ENCODE results near the gene ZNRF1. TPM values are rescaled to one million over a fixed set of nuclear protein-coding genes. Genes with fewer than 3 reads are reported as not detected.
"Not testable (repeated sequence)": the region's sequence is repeated elsewhere in the genome, so short reads cannot be mapped to it uniquely, and the experiment has no call there.

ZNRF1 gene
- total RNA-seq, 2 experiments from 2014 or later, result 40.9 to 45.6 TPM

GRCh38 chr16:75002474-75002873 lies 3.6 kb downstream of the ZNRF1 start:
- no peaks in the 10 kb centered on the region for H3K27me3 Mint-ChIP-seq
- H3K36me3 Mint-ChIP-seq, result peaks cover 7% of the 10 kb centered on the region
- no peak overlapping the region for H3K27ac Mint-ChIP-seq
- H3K4me1 Mint-ChIP-seq (ENCODE audit: low read depth), result peaks cover 44% of the 10 kb centered on the region
- H3K4me3 Mint-ChIP-seq, result no peak overlapping the region
- H3K9me3 Mint-ChIP-seq, result no peaks in the 10 kb centered on the region
- POLR2A ChIA-PET, result interaction anchor here (0.5 to 1.5 kb wide), 3 partner anchors 10 to 680 kb away, joined by 3 read pairs; no protein-coding TSS in a partner anchor
- no peak for DNase-seq
- intact Hi-C loops (cut with micrococcal nuclease), result no loop called here
- CTCF ChIA-PET, result interaction anchor here (1.1 to 2.0 kb wide), 4 partner anchors 107 to 231 kb away, joined by 3 to 6 read pairs (median 4); no protein-coding TSS in a partner anchor

GRCh38 chr16:75003931-75004330 lies 5.1 kb downstream of the ZNRF1 start:
- DNase-seq, result no peak
- Mint-ChIP-seq H3K36me3 (peaks cover 7% of the 10 kb centered on the region), H3K27me3 (no peaks in the 10 kb centered on the region), H3K4me3 (no peak overlapping the region), H3K27ac (no peak overlapping the region), H3K9me3 (no peaks in the 10 kb centered on the region), H3K4me1 (ENCODE audit: low read depth) (peaks cover 53% of the 10 kb centered on the region)
- ChIA-PET CTCF (interaction anchor here (2.0 kb wide), 1 partner anchor 107 kb away, joined by 5 read pairs; no protein-coding TSS in a partner anchor), POLR2A (interaction anchor here (0.6 to 1.3 kb wide), 2 partner anchors 8 to 104 kb away, joined by 3 read pairs; no protein-coding TSS in a partner anchor)
- intact Hi-C loops (cut with micrococcal nuclease), result no loop called here

GRCh38 chr16:75004460-75004859 lies 5.6 kb downstream of the ZNRF1 start:
- no peak for DNase-seq
- POLR2A ChIA-PET, result interaction anchor here (1.3 kb wide), 1 partner anchor 8 kb away, joined by 3 read pairs; no protein-coding TSS in a partner anchor
- Mint-ChIP-seq H3K4me1 (ENCODE audit: low read depth) (peaks cover 58% of the 10 kb centered on the region), H3K36me3 (peaks cover 7% of the 10 kb centered on the region), H3K27me3 (no peaks in the 10 kb centered on the region), H3K27ac (no peak overlapping the region), H3K9me3 (no peaks in the 10 kb centered on the region), H3K4me3 (no peak overlapping the region)
- CTCF ChIA-PET, result interaction anchor here (2.0 to 8.3 kb wide), 2 partner anchors 106 to 107 kb away, joined by 5 to 84 read pairs; no protein-coding TSS in a partner anchor
- intact Hi-C loops (cut with micrococcal nuclease), result no loop called here

- intact Hi-C loops (cut with micrococcal nuclease), result no loop called here
- CTCF ChIA-PET, result interaction anchor here (8.3 kb wide), 1 partner anchor 105 kb away, joined by 84 read pairs; no protein-coding TSS in a partner anchor
These were observed 6.9 kb downstream of the ZNRF1 start for GRCh38 chr16:75005697-75006096.

GRCh38 chr16:75007443-75007842 lies 8.6 kb downstream of the ZNRF1 start:
- Mint-ChIP-seq H3K9me3 (no peaks in the 10 kb centered on the region), H3K36me3 (peaks cover 3% of the 10 kb centered on the region), H3K27me3 (no peaks in the 10 kb centered on the region), H3K4me1 (ENCODE audit: low read depth) (peaks cover 60% of the 10 kb centered on the region), H3K27ac (no peak overlapping the region), H3K4me3 (no peak overlapping the region)
- CTCF ChIA-PET, result interaction anchor here (1.0 to 8.3 kb wide), 3 partner anchors 9 to 103 kb away, joined by 3 to 84 read pairs (median 5); partner anchors contain the start of gene ZNRF1
- DNase-seq, result no peak
- intact Hi-C loops (cut with micrococcal nuclease), result no loop called here
- POLR2A ChIA-PET, result interaction anchor here (0.6 to 1.2 kb wide), 2 partner anchors 104 to 642 kb away, joined by 3 to 4 read pairs; no protein-coding TSS in a partner anchor

More at GRCh38 chr16:75005697-75006096, 6.9 kb downstream of the ZNRF1 start:
- no peak for DNase-seq
- Mint-ChIP-seq H3K4me1 (ENCODE audit: low read depth) (peaks cover 58% of the 10 kb centered on the region), H3K36me3 (peaks cover 6% of the 10 kb centered on the region), H3K27me3 (no peaks in the 10 kb centered on the region), H3K27ac (no peak overlapping the region), H3K4me3 (no peak overlapping the region), H3K9me3 (no peaks in the 10 kb centered on the region)
- POLR2A ChIA-PET, result no interaction called here

- CTCF ChIA-PET, result interaction anchor here (0.9 to 8.3 kb wide), 5 partner anchors 9 to 111 kb away, joined by 3 to 84 read pairs (median 6); partner anchors contain the start of gene ZNRF1
- no peaks in the 10 kb centered on the region for H3K36me3 Mint-ChIP-seq
- intact Hi-C loops (cut with micrococcal nuclease), result loop anchor here (2.0 to 5.0 kb wide), 3 partner anchors 52 to 610 kb away; no protein-coding TSS in a partner anchor
- POLR2A ChIA-PET, result interaction anchor here (1.3 to 3.3 kb wide), 5 partner anchors 13 to 101 kb away, joined by 3 to 18 read pairs (median 13); no protein-coding TSS in a partner anchor
- H3K4me3 Mint-ChIP-seq, result no peak overlapping the region
- peak overlapping the region; percentile 38 for H3K27ac Mint-ChIP-seq
- H3K27me3 Mint-ChIP-seq, result no peaks in the 10 kb centered on the region
- DNase-seq, result peak; percentile 29
- peaks cover 55% of the 10 kb centered on the region for H3K4me1 Mint-ChIP-seq (ENCODE audit: low read depth)
- H3K9me3 Mint-ChIP-seq, result no peaks in the 10 kb centered on the region
These were observed 11.6 kb downstream of the ZNRF1 start for GRCh38 chr16:75010427-75010826.

GRCh38 chr16:75011634-75012307 lies 12.9 kb downstream of the ZNRF1 start:
- intact Hi-C loops (cut with micrococcal nuclease), result loop anchor here (1.0 to 5.0 kb wide), 8 partner anchors 12 to 609 kb away; no protein-coding TSS in a partner anchor
- DNase-seq, result peak; percentile 82
- H3K9me3 Mint-ChIP-seq, result no peaks in the 10 kb centered on the region
- ChIA-PET CTCF (interaction anchor here (1.5 to 8.3 kb wide), 6 partner anchors 10 to 110 kb away, joined by 4 to 84 read pairs (median 8); partner anchors contain the start of genes WDR59 and ZNRF1), POLR2A (interaction anchor here (0.7 to 3.3 kb wide), 13 partner anchors 8 to 100 kb away, joined by 3 to 18 read pairs (median 10); partner anchors contain the start of genes WDR59 and ZNRF1)
- H3K4me1 Mint-ChIP-seq (ENCODE audit: low read depth), result peaks cover 53% of the 10 kb centered on the region
- H3K27me3 Mint-ChIP-seq, result no peaks in the 10 kb centered on the region
- H3K36me3 Mint-ChIP-seq, result peaks cover 1% of the 10 kb centered on the region
- H3K27ac Mint-ChIP-seq, result peak overlapping the region; percentile 89
- peak overlapping the region; percentile 58 for H3K4me3 Mint-ChIP-seq

- peak; percentile 38 for DNase-seq
- CTCF ChIA-PET, result interaction anchor here (0.6 to 8.3 kb wide), 6 partner anchors 11 to 373 kb away, joined by 3 to 84 read pairs (median 6); partner anchors contain the start of genes WDR59 and ZNRF1
- peak overlapping the region; percentile 58 for H3K4me3 Mint-ChIP-seq
- no peaks in the 10 kb centered on the region for H3K27me3 Mint-ChIP-seq
- H3K36me3 Mint-ChIP-seq, result peaks cover 1% of the 10 kb centered on the region
- peak overlapping the region; percentile 89 for H3K27ac Mint-ChIP-seq
- POLR2A ChIA-PET, result interaction anchor here (0.7 to 3.3 kb wide), 13 partner anchors 9 to 99 kb away, joined by 3 to 18 read pairs (median 10); partner anchors contain the start of genes WDR59 and ZNRF1
- intact Hi-C loops (cut with micrococcal nuclease), result loop anchor here (1.0 to 5.0 kb wide), 7 partner anchors 11 to 97 kb away; no protein-coding TSS in a partner anchor
- H3K4me1 Mint-ChIP-seq (ENCODE audit: low read depth), result peaks cover 50% of the 10 kb centered on the region
- no peaks in the 10 kb centered on the region for H3K9me3 Mint-ChIP-seq
These were observed 13.7 kb downstream of the ZNRF1 start for GRCh38 chr16:75012380-75013081.

GRCh38 chr16:75013123-75013522 lies 14.3 kb downstream of the ZNRF1 start:
- peak overlapping the region; percentile 89 for H3K27ac Mint-ChIP-seq
- H3K27me3 Mint-ChIP-seq, H3K9me3 Mint-ChIP-seq, H3K36me3 Mint-ChIP-seq, DNase-seq: not testable (repeated sequence)
- intact Hi-C loops (cut with micrococcal nuclease), result loop anchor here (5.0 kb wide), 2 partner anchors 49 to 76 kb away; no protein-coding TSS in a partner anchor
- peak overlapping the region; percentile 20 for H3K4me3 Mint-ChIP-seq
- ChIA-PET CTCF (interaction anchor here (0.6 to 8.3 kb wide), 5 partner anchors 10 to 372 kb away, joined by 3 to 84 read pairs (median 9); partner anchors contain the start of genes WDR59 and ZNRF1), POLR2A (interaction anchor here (1.6 to 3.3 kb wide), 8 partner anchors 9 to 98 kb away, joined by 3 to 18 read pairs (median 10); partner anchors contain the start of gene WDR59)
- peaks cover 55% of the 10 kb centered on the region for H3K4me1 Mint-ChIP-seq (ENCODE audit: low read depth)

- peak overlapping the region; percentile 23 for H3K27ac Mint-ChIP-seq
- intact Hi-C loops (cut with micrococcal nuclease), result loop anchor here (5.0 kb wide), 2 partner anchors 48 to 77 kb away; no protein-coding TSS in a partner anchor
These were observed 15.5 kb downstream of the ZNRF1 start for GRCh38 chr16:75014318-75014717.

More at GRCh38 chr16:75014318-75014717, 15.5 kb downstream of the ZNRF1 start:
- peaks cover 49% of the 10 kb centered on the region for H3K4me1 Mint-ChIP-seq (ENCODE audit: low read depth)
- CTCF ChIA-PET, result interaction anchor here (1.4 to 1.5 kb wide), 2 partner anchors 16 to 97 kb away, joined by 5 to 6 read pairs; partner anchors contain the start of gene ZNRF1
- H3K4me3 Mint-ChIP-seq, result no peak overlapping the region
- DNase-seq, result no peak
- POLR2A ChIA-PET, result no interaction called here
- H3K36me3 Mint-ChIP-seq, result peaks cover 1% of the 10 kb centered on the region
- no peaks in the 10 kb centered on the region for H3K27me3 Mint-ChIP-seq
- H3K9me3 Mint-ChIP-seq, result no peaks in the 10 kb centered on the region
